Stimulated activated CD4-positive, alpha-beta T cell treated with anti-CD3 and anti-CD28 coated beads, TNF-alpha, amount 100 ng/mL, for 1 hour (primary cell): ENCODE measurements around the gene MTARC2.

ENCODE experiments used
- DNase-seq, 3 donors: peaks; one replicate each; pipeline ENCODE4 v3.0.0-alpha.2; 2020; ENCODE audit warnings: low read depth in 3 of 3, low spot score in 1 of 3

MTARC2 gene

DNA sequence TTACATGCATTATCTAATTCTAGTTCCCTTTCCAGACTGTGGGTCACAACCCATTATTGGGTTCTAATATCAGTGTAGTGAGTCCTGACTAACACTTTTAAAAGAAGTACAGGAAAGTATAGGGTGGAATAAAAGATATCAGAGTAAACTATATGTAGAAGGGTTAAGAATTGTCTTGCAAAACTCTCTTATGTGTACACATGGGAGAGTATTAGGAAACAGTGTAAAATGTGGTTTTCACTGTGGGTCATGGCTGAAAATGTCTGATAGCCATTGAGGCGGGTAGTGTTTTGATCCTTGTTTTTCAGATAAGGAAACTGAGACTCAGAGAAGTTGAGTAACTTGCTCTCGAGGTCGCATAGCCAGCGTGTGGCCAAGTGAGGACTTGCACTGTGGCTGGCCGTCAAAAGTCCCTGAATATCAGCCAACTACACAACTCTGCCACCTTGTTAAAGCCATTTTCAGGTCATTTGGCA, 20.0 kb downstream of the MTARC2 start:
- no peak for DNase-seq

DNA sequence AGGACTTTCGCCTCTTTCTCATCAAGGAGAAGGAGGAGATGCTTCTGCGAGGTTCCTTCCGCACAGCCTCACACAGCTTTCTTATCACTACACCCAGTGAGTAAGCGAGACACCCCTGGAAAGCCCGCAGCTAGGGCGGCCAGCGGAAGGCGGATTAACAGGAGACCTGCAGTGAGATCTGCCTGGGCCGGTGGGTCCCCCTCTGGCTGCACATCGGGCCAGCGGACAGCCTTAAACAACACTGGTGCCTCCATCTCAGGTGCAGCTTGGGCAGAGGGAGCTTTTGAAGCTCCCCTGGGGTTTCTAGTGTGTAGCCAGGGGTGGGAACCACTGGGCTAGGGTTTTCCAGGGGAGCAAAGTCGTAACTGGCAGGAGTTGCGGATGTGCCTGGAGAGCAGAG, 21.1 kb downstream of the MTARC2 start:
- no peak for DNase-seq

DNA sequence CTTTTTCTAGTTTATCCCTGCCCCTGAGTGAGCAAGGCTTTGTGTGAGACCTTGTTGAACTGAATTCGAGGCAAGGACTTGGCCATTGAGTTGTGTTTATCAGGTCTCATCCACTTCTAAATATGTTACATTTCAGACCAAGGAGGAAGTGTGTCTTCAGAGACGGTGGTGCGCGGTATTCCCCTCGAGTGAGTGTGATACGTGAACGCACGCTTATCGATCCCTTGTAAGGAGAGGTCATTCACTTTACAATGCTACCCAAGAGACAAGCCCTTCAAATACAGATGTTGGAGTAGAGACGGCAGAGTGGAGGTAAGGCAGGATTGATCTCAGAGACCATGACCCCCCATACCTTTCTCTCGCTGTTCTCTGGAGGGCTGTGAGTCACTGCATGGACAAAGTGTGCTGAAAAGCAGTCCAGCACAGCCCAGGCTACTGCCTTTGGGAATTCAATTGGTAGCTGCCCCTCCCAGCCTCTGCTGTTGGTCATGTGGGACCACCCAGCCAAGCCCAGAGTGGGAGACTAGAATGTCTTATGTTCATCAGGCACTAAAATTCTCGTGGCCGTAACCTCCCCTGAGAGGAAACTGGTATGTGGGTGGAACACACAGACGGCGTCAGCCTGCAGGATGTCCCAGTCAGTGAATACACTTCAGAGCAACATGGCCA, 22.3 kb downstream of the MTARC2 start:
- DNase-seq = no peak

DNA sequence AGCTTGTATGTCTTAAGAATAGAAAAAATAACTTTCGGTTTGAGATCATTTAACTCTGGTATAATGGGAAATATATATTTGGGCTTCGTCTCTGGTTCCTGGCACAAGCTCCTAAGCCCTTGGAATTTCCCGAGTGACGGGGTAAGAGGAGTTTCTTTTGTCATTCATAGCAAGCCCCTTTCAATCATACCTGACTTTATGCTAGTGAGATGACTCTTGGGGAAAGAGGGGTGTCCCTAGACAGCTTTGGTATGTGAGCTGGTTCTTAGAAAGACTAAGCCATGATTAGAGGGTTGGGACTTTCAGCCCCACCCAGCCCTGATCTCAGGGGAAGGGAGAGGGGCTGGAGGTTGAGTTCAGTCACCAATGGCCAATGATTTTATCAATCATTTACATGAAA, 24.7 kb downstream of the MTARC2 start:
- DNase-seq = no peak

DNA sequence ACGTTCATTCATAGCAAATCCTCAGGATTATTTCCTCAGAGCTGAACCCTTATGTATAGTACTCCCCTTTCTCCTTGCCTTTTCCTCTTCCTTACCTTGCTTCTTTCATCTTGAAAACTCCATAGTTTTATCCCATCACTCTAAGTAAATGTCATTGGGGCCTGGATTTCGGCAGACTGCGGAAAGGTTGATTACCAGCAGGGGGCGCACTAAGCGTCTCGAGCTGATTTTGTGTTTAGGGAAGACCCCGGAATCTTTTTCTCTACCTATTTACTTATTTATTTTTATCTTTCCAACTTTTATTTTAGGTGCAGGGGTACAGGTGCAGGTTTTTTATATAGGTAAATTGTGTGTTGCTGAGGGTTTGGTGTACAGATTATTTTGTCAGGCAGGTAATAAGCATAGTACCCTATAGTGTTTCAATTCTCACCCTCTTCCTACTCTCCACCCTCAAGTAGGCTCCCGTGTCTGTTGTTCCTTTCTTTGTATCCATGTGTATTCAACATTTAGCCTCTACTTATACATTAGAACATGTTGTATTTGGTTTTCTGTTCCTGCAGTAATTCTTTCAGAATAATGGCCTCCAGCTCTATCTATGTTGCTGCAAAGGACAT, 27.2 kb downstream of the MTARC2 start:
- DNase-seq = peak in 1 of 3 donors; percentile 25

DNA sequence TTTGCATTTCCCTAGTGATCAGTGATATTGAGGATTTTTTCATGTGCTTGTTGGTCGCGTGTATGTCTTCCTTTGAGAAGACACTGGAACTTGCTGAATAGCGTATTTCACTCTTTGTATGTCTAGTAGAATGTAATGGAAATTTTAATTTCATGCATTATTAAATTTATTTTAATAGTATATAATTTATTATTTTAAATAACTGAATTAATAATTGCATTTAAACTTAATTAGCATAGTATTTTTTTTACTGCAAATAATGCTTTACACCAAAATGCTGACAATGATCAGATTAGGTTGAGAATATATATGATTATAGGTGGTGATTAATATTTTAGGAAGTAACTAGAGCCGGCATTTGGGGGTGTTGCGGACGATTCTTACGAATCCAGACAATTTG, 28.1 kb downstream of the MTARC2 start:
- DNase-seq = no peak

DNA sequence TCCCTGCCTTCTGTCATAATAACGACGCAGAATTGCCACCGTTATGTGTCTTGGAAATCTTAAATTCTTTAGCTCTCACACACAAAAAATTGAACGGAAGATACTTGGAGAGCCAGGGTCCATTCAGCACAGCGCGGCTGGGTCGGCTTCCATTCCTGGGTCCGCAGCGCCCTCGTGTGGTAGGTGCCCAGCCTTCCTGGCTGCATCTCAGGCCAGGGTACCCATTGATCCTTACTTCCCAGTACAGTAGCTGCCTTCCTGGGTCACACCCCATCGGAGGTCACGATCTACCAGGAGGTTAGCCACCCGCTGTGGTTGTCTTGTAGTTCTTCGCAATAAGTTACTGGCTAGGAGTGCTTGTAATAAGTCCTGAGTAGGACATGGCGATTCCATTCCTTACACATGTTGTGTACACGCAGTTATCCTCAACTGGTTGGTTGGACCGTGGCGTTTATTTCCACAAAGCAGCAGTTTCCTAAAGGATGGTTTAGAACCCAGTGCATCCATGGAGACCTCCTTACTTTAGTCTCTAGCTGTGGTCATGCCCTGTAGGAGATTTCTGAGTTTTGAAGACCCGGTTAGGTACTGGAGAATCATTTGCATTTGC, 28.7 kb downstream of the MTARC2 start:
- peak in 2 of 3 donors; percentile 34 to 66 for DNase-seq

DNA sequence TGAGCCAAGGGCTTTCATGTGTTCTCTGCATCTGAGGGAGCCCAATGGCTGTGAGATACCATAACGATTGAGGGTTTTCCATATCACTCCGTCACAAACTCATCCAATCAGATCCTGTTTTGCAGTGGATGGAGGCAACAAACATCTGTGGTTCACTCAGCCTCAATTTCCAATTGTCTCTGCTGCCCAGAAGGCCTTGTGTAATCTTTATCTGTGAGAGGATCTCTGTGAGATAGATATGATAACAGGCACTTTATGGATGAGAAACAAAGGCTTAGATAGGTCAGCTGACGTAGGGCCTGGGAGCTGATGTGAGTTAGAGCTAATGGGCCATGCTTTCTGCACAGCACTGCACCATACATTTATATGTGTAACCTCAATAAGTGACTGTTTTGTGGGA, 35.3 kb downstream of the MTARC2 start:
- no peak for DNase-seq

DNA sequence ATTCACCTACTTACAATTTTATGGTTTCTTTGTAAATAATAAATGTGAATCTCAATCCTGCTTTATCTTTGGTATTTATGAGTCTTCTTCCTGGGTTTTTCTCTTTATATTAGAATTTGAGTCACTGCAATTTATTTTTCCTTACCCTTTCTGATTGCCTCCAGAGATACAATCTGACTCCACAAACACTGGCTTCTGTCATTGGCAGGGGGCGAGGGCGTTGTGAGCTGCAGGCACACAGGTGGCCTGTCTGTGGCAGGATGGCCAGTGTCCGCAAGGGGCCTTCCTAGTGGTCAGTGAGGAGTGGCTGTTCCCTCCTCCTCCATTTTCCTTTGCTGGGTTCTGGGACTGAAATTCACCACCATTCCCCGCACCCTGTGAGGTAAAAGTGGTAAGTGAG, 36.6 kb downstream of the MTARC2 start:
- DNase-seq = no peak

DNA sequence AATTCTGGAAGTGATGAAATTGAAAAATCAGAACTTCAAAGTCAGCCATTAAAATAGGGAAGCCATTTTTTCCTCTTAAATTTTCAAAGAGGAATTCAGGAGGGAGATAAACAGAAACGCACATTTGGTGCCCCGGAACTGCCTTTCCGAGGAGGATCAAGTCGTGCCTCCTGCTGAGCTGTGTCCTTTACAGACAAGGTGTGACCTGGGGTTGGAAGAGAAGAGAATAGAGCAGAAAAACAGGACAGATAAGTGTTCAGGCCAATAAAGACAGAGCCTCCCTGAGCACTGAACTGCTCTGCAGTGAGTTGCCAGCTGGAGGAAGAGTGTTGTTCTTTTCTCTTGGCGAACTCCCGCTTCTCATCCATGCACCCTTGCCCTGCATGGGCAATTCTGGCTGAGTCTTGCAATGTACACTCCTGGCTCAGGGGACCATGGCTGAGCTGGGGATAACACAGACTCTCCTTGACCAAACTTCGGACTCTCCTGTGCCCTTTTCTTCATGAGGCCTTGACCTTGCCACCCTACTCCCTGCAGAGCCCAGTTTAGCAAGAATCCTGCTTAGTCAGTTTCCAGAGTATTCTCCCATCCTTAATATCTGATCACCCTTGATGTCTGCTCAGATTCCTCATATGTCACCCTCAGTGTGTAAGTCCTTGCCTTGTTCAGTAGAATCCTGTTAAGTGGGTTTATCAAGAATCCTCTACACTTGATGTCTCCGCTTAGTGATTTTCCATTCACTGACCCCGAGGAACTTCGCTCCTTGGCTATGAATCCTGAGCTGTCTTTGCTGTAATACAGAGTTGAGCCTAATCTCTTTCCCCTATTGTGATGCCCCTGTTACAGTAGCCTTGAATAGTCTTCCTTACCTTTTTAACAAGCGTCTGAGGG, 37.3 kb downstream of the MTARC2 start:
- DNase-seq = no peak

DNA sequence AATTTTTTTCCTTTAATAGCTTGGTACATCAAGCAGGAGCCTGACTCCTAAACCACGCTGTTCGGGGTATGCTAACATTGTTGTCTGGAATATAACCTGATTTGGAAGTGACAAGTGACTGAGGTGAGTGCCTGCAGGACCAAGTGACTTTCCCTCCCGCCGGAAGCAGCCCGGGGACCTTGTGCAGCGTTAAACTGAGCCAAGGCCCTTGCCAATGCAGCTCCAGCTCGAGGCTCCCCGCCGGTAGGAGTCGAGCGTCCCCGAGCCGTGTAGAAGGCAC, 37.9 kb downstream of the MTARC2 start:
- no peak for DNase-seq

DNA sequence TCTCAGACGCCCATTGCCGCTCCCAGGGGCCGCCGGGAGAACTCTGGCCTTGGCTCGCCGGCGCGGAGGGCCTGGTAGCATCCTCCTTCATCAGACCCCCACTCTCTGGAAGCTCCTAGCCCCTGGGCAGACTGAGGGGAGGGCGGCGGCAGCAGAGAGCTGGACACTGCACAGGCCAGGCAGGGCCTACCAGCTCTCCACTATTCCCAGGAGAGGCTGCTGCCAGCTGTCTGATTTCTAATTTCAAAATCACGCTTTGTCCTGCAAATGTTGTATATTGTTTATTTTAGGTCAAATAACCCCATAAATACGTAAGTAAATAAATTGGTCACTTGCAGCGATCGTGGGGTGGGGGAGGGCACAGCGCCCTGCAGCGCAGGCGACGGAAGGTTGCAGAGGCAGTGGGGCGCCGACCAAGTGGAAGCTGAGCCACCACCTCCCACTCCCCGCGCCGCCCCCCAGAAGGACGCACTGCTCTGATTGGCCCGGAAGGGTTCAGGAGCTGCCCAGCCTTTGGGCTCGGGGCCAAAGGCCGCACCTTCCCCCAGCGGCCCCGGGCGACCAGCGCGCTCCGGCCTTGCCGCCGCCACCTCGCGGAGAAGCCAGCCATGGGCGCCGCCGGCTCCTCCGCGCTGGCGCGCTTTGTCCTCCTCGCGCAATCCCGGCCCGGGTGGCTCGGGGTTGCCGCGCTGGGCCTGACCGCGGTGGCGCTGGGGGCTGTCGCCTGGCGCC, 38.4 kb downstream of the MTARC2 start, which contains the start of gene MTARC1:
TSS of gene MTARC1 (plus strand) at position 577 of the 732 bp plus-strand sequence. CDS start at position 609, 32 bp downstream.
- no peak for DNase-seq

DNA sequence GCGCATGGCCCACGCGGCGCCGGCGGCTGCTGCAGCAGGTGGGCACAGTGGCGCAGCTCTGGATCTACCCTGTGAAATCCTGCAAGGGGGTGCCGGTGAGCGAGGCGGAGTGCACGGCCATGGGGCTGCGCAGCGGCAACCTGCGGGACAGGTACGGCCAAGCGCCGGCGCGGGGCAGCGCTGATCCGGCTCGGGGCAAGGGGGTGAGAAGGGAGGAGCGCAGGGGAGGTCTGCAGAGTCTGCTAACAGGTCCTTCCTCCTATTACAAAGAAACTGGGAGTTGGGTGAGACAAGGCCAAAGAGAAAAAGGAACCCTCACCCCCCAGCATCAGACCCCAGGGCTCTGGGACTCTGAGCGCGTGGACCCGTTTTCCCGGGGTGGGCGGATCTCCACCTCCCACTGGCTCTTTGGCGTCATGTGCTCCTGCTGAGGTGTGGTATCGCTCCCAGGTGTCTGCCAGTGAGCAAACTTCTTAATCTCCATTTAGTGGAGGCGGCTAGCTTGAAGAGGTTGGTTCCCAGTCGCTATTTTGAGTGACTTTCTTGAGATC, 39.0 kb downstream of the MTARC2 start:
- no peak for DNase-seq

DNA sequence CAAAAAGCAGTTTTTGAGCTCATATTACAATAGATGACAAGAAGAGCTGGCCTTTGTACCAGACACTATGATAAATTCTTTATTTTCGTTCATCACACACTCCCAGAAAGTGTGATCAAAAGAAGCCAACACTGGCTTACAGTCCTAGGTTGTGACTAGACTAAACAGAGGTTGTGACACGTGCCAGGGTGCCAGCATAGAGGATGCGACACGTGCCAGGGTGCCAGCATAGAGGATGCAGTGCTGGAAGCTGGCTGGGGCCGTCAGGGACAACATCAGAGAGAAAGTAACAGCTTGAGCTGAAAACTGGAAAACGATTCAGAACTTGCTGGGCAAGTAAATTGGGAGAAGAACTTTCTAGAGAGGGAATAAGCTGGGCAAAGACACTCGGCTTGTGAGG, 40.8 kb downstream of the MTARC2 start:
- DNase-seq = no peak

DNA sequence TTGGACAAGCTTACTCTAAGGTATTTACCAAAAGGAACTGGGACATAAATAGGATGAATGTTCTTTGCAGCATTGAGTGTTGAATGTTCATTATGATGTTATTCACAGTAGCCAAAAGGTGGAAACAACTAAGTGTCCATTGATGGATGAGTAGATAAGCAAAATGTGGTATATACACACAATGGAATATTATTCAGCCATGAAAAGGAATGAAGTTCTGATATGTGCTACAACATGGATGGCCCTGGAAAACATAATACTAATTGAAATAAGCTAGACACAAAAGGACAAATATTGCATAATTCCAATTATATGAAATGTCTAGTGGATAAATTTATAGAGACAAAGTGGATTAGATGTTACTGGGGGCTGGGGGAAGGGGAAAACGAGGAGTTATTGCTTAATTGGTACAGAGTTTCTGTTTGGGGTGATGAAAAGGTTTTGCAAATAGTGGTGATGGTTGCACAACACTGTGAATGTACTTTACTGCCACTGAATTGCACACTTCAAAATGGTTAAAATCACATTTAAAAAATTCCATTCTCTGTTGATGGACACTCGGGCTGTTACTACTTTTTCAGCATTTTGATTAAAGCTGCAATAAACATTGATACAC, 41.5 kb downstream of the MTARC2 start:
- DNase-seq = no peak

DNA sequence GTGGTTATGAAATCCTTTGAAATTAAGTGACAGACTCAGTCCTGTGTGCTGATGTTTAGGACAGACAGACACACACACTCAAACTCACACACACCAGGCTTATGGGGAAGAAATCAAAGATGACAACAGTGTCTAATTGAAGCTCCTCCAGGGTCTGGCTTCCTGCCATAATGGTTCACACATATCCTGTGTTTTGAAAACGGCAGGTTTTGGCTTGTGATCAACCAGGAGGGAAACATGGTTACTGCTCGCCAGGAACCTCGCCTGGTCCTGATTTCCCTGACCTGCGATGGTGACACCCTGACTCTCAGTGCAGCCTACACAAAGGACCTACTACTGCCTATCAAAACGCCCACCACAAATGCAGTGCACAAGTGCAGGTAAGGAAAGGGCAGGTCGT, 43.2 kb downstream of the MTARC2 start:
- DNase-seq = no peak

DNA sequence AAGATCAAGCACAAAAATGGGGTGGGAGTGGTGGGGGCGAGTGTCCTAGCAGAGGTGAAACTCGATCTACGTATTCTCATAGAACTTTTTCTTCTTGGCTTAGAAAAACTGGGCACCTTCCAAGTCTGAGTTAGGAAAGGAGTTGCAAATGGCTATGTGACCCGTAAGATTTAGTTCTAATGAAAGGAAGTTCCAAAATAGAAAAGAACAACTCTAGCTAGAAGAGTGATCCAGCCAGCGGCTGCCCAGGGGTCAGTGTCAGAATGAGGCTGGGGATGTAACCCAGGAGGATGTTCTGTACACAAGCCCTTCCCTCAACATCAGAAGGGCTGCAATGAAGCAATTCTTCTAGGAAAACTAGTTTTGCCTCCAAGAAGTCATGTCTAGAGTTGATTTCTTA, 43.8 kb downstream of the MTARC2 start:
- DNase-seq = no peak

DNA sequence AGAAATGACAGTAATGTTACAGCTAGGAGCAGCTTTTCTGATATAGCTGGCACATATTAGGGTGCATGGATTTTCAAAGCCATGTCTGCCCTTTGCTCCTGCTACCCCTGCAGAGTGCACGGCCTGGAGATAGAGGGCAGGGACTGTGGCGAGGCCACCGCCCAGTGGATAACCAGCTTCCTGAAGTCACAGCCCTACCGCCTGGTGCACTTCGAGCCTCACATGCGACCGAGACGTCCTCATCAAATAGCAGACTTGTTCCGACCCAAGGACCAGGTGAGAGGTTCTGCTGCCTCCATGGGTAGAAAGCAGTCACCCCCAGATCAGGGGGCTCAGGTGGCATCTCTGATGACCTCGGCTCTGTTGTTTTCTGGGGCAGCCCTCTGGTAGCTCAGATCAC, 48.4 kb downstream of the MTARC2 start:
- DNase-seq = no peak

DNA sequence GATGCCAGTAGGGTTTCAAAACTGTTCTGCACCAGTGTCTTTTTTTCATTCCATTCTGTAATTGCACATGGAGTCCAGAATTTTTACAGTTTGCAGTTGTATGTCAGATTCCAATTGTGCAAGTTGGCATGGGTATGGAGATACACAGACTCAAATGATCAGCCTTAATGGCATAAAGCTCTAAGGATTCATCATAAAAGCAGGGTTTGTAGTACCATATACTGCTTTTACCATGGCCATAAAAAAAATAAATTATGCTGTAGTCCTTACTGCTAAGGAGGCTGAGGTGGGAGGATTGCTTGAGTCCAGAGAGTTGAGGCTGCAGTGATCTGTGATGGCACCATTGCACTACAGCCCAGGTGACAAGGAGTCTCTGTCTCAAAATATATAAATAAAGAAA, 48.9 kb downstream of the MTARC2 start:
- DNase-seq = no peak

DNA sequence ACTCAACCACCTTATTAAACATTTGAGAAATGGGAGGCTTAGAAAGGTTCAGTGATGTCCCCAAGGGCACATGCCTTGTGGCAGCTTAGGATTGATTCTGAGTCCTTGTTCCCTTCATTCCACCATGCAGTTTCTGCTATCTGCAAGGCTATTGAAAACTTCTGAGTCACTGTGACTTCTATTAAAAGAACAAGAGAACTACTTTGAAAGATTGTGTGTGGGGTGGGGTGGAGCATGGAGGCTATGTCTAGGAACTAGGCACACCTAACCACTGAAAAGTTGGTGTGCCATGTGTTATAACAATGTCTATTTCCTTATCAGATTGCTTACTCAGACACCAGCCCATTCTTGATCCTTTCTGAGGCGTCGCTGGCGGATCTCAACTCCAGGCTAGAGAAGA, 49.4 kb downstream of the MTARC2 start:
- DNase-seq = no peak
